Brain microvascular endothelial cell (primary cell): ENCODE results near the gene C4orf51.

Experiments used
- DNase-seq: peaks from one replicate; pipeline ENCODE4 v3.0.0-alpha.2; 2020
- H3K27ac ChIP-seq: fragments of 250-450 bp; sonication (Bioruptor Pico); 2 replicates; pipeline ENCODE4 v1.5.1; 2020; ENCODE audit warnings: mild to moderate bottlenecking, moderate library complexity
- H3K27me3 ChIP-seq: fragments of 250-450 bp; sonication (Bioruptor Pico); replicated peaks from 2 replicates; pipeline ENCODE4 v1.5.1; 2020; ENCODE audit warnings: mild to moderate bottlenecking
- H3K36me3 ChIP-seq: fragments of 250-450 bp; sonication (Bioruptor Pico); replicated peaks from 2 replicates; pipeline ENCODE4 v1.5.1; 2020; ENCODE audit warnings: mild to moderate bottlenecking
- H3K4me3 ChIP-seq: 2 replicates; pipeline ENCODE4 v1.5.1; 2011; ENCODE audit warnings: low read depth, mild to moderate bottlenecking, control low read depth, low read length, moderate library complexity
- CTCF ChIP-seq: IDR thresholded peaks from 2 replicates; pipeline ENCODE4 v1.5.1; 2011; ENCODE audit warnings: low read depth, mild to moderate bottlenecking, moderate library complexity, low read length, control low read depth, inconsistent platforms; ENCODE audit errors: missing control alignments
- in situ Hi-C: cut with HindIII; loops from 2 replicates; pipeline ENCODE4 v1.10.0; 2017; ENCODE audit warnings: low sequenced_read_pairs, low pct_ligation_motif_present

The C4orf51 gene

DNA sequence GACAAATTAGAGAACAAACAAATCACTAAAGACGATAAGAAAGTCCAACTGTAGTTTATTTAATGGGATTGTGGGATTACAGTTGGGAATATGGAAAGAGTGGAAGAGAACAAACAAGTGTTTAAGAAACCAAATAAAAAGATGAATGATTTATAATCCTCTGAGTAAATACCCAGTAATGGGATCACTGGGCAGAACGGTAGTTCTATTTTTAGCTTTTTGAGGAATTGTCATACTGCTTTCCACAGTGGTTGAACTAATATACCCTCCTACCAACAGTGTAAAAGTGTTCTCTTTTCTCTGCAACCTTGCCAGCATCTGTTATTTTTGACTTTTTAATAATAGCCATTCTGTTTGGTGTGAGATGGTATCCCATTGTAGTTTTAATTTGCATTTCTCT lies 15.0 kb downstream of the C4orf51 start:
- H3K36me3 ChIP-seq: no peaks in the 10 kb centered on the region
- TF ChIP-seq CTCF: no peak
- no peaks in the 10 kb centered on the region for H3K27me3 ChIP-seq
- no peak for DNase-seq
- in situ Hi-C loops: no loop called here
- no peak overlapping the region for H3K4me3 ChIP-seq
- no peak overlapping the region for H3K27ac ChIP-seq

DNA sequence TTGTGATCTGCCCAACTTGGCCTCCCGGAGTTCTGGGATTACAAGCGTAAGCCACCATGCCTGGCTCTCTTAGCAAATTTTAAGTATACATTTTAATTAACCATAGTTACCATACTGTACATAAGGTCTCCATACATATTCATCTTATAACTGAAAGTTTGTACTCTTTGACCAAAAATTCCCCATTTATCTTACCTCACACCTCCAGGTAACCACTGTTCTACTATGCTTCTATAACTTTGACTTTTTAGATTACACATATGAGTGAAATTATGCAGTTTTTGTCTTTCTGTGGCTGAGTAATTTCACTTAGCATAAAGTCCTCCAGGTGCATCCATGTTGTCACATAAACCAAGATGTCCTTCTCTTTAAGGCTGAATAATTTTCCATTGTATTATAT lies 17.4 kb downstream of the C4orf51 start:
- Histone ChIP-seq H3K36me3 (no peaks in the 10 kb centered on the region), H3K4me3 (no peak overlapping the region), H3K27me3 (no peaks in the 10 kb centered on the region), H3K27ac (no peak overlapping the region)
- TF ChIP-seq CTCF: no peak
- no peak for DNase-seq
- in situ Hi-C loops: no loop called here

- H3K4me3 ChIP-seq: no peak overlapping the region
- no peak for DNase-seq
- no peaks in the 10 kb centered on the region for H3K36me3 ChIP-seq
- H3K27me3 ChIP-seq: no peaks in the 10 kb centered on the region
- no peak overlapping the region for H3K27ac ChIP-seq
- in situ Hi-C loops: no loop called here
- TF ChIP-seq CTCF: no peak
These were observed 18.6 kb downstream of the C4orf51 start for GRCh38 chr4:145698507-145698906.

GRCh38 chr4:145703850-145704497 lies 24.0 kb downstream of the C4orf51 start:
- no peak for TF ChIP-seq CTCF
- in situ Hi-C loops: no loop called here
- H3K4me3 ChIP-seq: no peak overlapping the region
- no peak for DNase-seq
- H3K27ac ChIP-seq: no peak overlapping the region
- no peaks in the 10 kb centered on the region for H3K36me3 ChIP-seq
- H3K27me3 ChIP-seq: no peaks in the 10 kb centered on the region

DNA sequence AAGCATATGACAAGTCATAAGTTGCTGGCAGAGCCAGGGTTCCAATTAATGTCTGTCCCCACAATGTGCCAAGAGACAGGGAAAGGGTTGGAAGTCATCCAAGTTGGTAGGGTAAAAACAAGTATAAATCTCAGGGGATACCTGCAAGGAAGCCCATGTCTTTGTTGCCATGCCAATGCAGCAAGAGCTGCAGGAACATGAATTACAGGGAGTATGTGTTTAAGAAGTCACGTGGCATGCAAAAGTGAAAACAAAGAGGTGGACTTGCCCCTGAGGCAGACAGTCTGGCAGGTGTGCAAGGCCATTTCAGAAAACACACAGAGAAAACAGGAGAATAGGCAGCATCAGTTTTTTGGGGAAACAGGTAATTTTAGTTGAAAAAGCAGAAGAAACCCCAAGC lies 29.4 kb downstream of the C4orf51 start:
- Histone ChIP-seq H3K4me3 (no peak overlapping the region), H3K36me3 (no peaks in the 10 kb centered on the region)
- no peak for TF ChIP-seq CTCF

GRCh38 chr4:145709843-145710242 lies 29.9 kb downstream of the C4orf51 start:
- no peak for TF ChIP-seq CTCF
- Histone ChIP-seq H3K4me3 (no peak overlapping the region), H3K27me3 (no peaks in the 10 kb centered on the region), H3K27ac (no peak overlapping the region), H3K36me3 (no peaks in the 10 kb centered on the region)
- peak; percentile 86 for DNase-seq
- in situ Hi-C loops: no loop called here

More for the DNA sequence above, 29.4 kb downstream of the C4orf51 start:
- no peak for DNase-seq
- Histone ChIP-seq H3K27me3 (no peaks in the 10 kb centered on the region), H3K27ac (no peak overlapping the region)
- in situ Hi-C loops: no loop called here
